Endodermal cell (in vitro differentiated cells): Measurements from ENCODE around the gene CD19. TPM values are rescaled to one million over a fixed set of nuclear protein-coding genes. Genes with fewer than 3 reads are reported as not detected.
"Not testable (repeated sequence)": the region's sequence is repeated elsewhere in the genome, so short reads cannot be mapped to it uniquely, and the experiment has no call there.

ENCODE experiments used
- DNase-seq: peaks from one replicate; pipeline ENCODE4 v3.0.0-alpha.2; 2017
- H3K27ac ChIP-seq: 2 replicates; pipeline ENCODE4 v1.5.1; 2013; ENCODE audit warnings: mild to moderate bottlenecking, low read depth, low read length, moderate library complexity
- H3K27me3 ChIP-seq: 2 replicates; pipeline ENCODE4 v1.6.1; 2013; ENCODE audit warnings: mild to moderate bottlenecking, low read length, moderate library complexity; ENCODE audit not compliant: insufficient read depth, control insufficient read depth, poor library complexity, severe bottlenecking
- H3K36me3 ChIP-seq: 2 replicates; pipeline ENCODE4 v1.7.0; 2013; ENCODE audit warnings: mild to moderate bottlenecking, low read length, moderate library complexity; ENCODE audit not compliant: control insufficient read depth, insufficient read depth
- H3K4me1 ChIP-seq: one replicate; pipeline ENCODE4 v1.7.0; 2013; ENCODE audit warnings: low read length; ENCODE audit not compliant: control insufficient read depth, insufficient read depth
- H3K4me3 ChIP-seq: 2 replicates; pipeline ENCODE4 v1.5.1; 2013; ENCODE audit warnings: mild to moderate bottlenecking, low read length, moderate library complexity
- H3K9ac ChIP-seq: 2 replicates; pipeline ENCODE4 v1.6.1; 2013; ENCODE audit warnings: mild to moderate bottlenecking, low read length, moderate library complexity; ENCODE audit not compliant: poor library complexity, severe bottlenecking; ENCODE audit errors: extremely low read depth
- H3K9me3 ChIP-seq: 2 replicates; pipeline ENCODE4 v1.6.1; 2013; ENCODE audit warnings: mild to moderate bottlenecking, low read length, moderate library complexity; ENCODE audit not compliant: control insufficient read depth
- H3K27ac Mint-ChIP-seq: 2 replicates; pipeline ENCODE4 v1.8.0; 2020; ENCODE audit warnings: mixed read lengths
- H3K27me3 Mint-ChIP-seq: 2 replicates; pipeline ENCODE4 v1.8.0; 2021; ENCODE audit warnings: mild to moderate bottlenecking, mixed read lengths; ENCODE audit not compliant: insufficient read depth
- H3K36me3 Mint-ChIP-seq: 2 replicates; pipeline ENCODE4 v1.8.0; 2020; ENCODE audit warnings: low read depth, mixed read lengths
- H3K4me1 Mint-ChIP-seq: 2 replicates; pipeline ENCODE4 v1.8.0; 2020; ENCODE audit warnings: mixed read lengths
- H3K4me3 Mint-ChIP-seq: 2 replicates; pipeline ENCODE4 v1.8.0; 2020; ENCODE audit warnings: mild to moderate bottlenecking, moderate library complexity, mixed read lengths
- H3K9me3 Mint-ChIP-seq: 2 replicates; pipeline ENCODE4 v1.8.0; 2020; ENCODE audit warnings: mild to moderate bottlenecking, mixed read lengths
- CTCF ChIP-seq: fragments of 200-600 bp; sonication (generic); conservative IDR thresholded peaks from 2 replicates; pipeline ENCODE4 v1.5.0; 2021; ENCODE audit warnings: antibody characterized with exemption, mild to moderate bottlenecking
- WGBS, 2 experiments: methylation state at CpG; one replicate each; pipeline versions ENCODE4 v1.1.5 to v1.1.7; 2013; ENCODE audit warnings: missing lambda C conversion rate in 2 of 2, mixed read lengths in 1 of 2; ENCODE audit not compliant: insufficient coverage in 1 of 2, insufficient read length in 1 of 2; 5-methylcytosine and 5-hydroxymethylcytosine counted together
- total RNA-seq, 2 donors: library from RNA; stranded (reverse); fragmentation: NEBNext Ultra II Directional in 1 of 2; extraction: Animal tissue kit (Norgen Biotek cat#: 25700) in 1 of 2; gene quantifications; 2 replicates in 1 of 2; 3 replicates in 1 of 2; pipeline ENCODE4 v1.2.1, GENCODE V29; 2021

The CD19 gene
- total RNA-seq, 2 donors from 2014 or later: not detected

GRCh38 chr16:28924762-28925385, 6.9 kb upstream of the CD19 start, which contains the start of gene RABEP2:
Gene RABEP2 (minus strand): TSS chr16:28925238. CDS start chr16:28925163, 75 bp downstream.
- Histone ChIP-seq H3K4me1 (no peaks in the 10 kb centered on the region), H3K9ac (peak within 1 kb of the TSS; percentile 75), H3K27me3 (no peaks in the 10 kb centered on the region), H3K27ac (peak within 1 kb of the TSS; percentile 91), H3K4me3 (peak within 1 kb of the TSS; percentile 86), H3K36me3 (no peaks in the 10 kb centered on the region), H3K9me3 (no peaks in the 10 kb centered on the region)
- Mint-ChIP-seq H3K36me3 (peaks cover 6% of the 10 kb centered on the region), H3K27me3 (peaks cover 2% of the 10 kb centered on the region), H3K4me1 (peaks cover 9% of the 10 kb centered on the region), H3K9me3 (no peaks in the 10 kb centered on the region), H3K4me3 (peak within 1 kb of the TSS; percentile 91), H3K27ac (peak within 1 kb of the TSS; percentile 98)
- 0% methylated on average over 4 to 66 of the region's 66 CpGs for WGBS, 2 experiments
- TF ChIP-seq CTCF: no peak
- peak; percentile 100 for DNase-seq

- H3K4me1 ChIP-seq: no peaks in the 10 kb centered on the region
- DNase-seq: no peak
- no peaks in the 10 kb centered on the region for H3K27me3 ChIP-seq
- H3K4me3 ChIP-seq: peak overlapping the region; percentile 86
- Mint-ChIP-seq H3K9me3 (no peaks in the 10 kb centered on the region), H3K4me1 (peaks cover 11% of the 10 kb centered on the region), H3K4me3 (peak overlapping the region; percentile 91), H3K27me3 (peaks cover 2% of the 10 kb centered on the region), H3K36me3 (peaks cover 6% of the 10 kb centered on the region), H3K27ac (peak overlapping the region; percentile 98)
- H3K27ac ChIP-seq: peak overlapping the region; percentile 91
- H3K9ac ChIP-seq: peak overlapping the region; percentile 75
- no peaks in the 10 kb centered on the region for H3K9me3 ChIP-seq
- no peaks in the 10 kb centered on the region for H3K36me3 ChIP-seq
- TF ChIP-seq CTCF: no peak
- WGBS, 2 experiments: 3 to 4% methylated on average over 35 to 48 of the region's 48 CpGs
Measured at GRCh38 chr16:28925386-28926228, 6.2 kb upstream of the CD19 start.

GRCh38 chr16:28926284-28926683, 5.5 kb upstream of the CD19 start:
- H3K27me3 Mint-ChIP-seq, H3K27ac ChIP-seq, H3K9me3 ChIP-seq, H3K9me3 Mint-ChIP-seq, DNase-seq, H3K9ac ChIP-seq, H3K36me3 Mint-ChIP-seq, H3K36me3 ChIP-seq, H3K27me3 ChIP-seq, H3K4me1 ChIP-seq: not testable (repeated sequence)
- H3K4me3 Mint-ChIP-seq: peak overlapping the region; percentile 91
- 96% methylated on average over 2 of the region's 2 CpGs; no CpG with 5 or more reads in 1 of the 2 experiments for WGBS, 2 experiments
- H3K4me1 Mint-ChIP-seq: peaks cover 15% of the 10 kb centered on the region
- peak overlapping the region; percentile 98 for H3K27ac Mint-ChIP-seq
- H3K4me3 ChIP-seq: peak overlapping the region; percentile 86
